ENCODE measurements around the gene HOXD4. TPM values are rescaled to one million over a fixed set of nuclear protein-coding genes. Genes with fewer than 3 reads are reported as not detected.
A peak's percentile ranks its signal among the peaks of the same experiment; 100 is the strongest.

Gene HOXD4
- total RNA-seq, 2 donors from 2014 or later = 0.52 TPM; not detected in 1

DNA sequence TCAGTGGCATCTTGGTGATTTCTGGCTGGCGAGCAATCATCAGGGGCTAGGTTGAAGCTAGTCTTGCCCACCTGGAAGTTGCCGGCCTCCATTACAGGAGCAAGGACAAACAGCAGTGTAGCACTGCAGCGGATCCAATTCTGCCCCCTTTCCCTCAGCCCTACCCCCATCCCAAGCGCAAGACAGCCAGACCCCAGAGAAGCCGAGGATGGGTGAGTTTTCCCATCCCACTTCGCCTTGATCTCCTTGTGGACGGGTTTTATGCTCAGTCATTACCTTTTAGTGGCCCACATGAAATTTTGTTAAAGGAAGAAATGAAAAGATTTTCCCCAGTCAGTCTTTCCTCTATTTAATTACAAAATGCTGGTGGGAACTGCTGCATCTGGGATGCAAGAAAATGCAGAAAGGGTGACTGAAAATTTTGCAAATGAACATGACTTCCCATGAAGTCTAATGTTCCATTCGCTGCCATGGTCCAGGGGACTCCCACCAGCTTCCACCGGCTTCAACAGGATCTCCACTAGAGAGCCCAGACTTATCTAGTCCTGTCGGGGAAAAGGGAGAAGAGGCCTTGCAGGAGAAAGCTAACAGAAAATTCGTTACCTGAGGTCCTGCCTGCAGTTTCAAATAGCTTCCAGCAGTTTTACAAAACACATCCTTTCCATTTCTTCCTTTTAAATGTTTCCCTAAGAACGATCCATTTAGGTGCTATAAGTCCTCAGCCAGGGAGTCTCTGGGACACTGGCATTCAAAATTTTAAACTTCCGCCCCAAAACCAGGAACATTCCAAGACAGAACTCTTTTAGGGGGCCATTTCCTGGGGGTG is 30.8 kb upstream of the HOXD4 start:
- TF ChIP-seq, protein P1, sequence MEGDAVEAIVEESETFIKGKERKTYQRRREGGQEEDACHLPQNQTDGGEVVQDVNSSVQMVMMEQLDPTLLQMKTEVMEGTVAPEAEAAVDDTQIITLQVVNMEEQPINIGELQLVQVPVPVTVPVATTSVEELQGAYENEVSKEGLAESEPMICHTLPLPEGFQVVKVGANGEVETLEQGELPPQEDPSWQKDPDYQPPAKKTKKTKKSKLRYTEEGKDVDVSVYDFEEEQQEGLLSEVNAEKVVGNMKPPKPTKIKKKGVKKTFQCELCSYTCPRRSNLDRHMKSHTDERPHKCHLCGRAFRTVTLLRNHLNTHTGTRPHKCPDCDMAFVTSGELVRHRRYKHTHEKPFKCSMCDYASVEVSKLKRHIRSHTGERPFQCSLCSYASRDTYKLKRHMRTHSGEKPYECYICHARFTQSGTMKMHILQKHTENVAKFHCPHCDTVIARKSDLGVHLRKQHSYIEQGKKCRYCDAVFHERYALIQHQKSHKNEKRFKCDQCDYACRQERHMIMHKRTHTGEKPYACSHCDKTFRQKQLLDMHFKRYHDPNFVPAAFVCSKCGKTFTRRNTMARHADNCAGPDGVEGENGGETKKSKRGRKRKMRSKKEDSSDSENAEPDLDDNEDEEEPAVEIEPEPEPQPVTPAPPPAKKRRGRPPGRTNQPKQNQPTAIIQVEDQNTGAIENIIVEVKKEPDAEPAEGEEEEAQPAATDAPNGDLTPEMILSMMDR (IDR thresholded peaks at IDR 0.05) = no peak
- H3K36me3 ChIP-seq = no peaks in the 10 kb centered on the region
- peaks cover 74 to 97% of the 10 kb centered on the region in 2 donors for H3K27me3 ChIP-seq
- H3K4me1 ChIP-seq = peaks cover 0 to 25% of the 10 kb centered on the region in 2 donors
- no peak overlapping the region for H3K4me3 ChIP-seq
- peaks cover 0 to 4% of the 10 kb centered on the region in 2 donors for H3K9me3 ChIP-seq
- no peak overlapping the region for H3K27ac ChIP-seq
- DNase-seq (ENCODE audit: low spot score) = no peak

DNA sequence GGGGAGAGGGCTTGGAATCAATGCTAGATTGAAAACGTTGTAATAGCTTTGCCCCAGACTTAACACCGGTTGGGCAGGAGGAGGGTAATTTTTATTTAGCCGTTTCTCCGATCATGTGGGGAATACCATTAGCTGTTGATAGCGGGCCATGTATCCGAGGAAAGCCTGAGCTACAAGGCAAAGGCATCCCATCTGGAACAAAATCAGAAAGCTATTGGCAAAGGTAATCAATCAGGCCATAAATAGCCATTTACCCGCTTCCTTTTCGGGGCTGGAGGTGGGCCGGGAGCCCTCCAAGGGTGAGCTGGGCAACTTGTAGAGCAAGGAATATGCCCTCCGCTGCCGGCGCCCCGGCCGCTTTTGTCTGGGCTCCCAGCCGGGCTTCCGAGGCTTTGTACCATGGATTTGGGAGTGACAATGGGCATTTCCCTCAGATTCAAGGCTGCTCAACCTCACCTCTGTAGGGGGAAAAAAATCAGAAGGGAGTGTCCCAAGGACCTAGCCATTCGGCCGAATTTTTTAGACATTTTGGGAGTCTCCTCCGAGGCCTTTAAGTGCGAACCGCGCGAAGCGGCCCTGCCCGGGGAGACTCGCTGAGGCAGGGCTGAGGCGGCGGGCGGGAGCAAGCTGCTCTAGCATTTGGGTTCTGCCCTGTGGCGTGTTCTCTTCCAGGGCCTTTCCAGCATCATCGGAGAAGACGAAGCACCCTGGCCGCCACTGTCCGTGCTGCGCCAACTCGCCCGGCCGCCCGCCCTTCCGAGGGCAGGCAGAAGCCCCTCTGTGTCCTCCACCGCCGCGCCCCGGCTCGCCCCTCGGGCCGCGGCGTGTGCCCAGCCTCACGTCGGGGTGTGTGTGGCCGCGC is 29.9 kb upstream of the HOXD4 start:
- Histone ChIP-seq H3K9me3 (peaks cover 0 to 4% of the 10 kb centered on the region in 2 donors), H3K4me1 (peaks cover 0 to 21% of the 10 kb centered on the region in 2 donors), H3K27me3 (peaks cover 69 to 89% of the 10 kb centered on the region in 2 donors), H3K27ac (no peak overlapping the region), H3K36me3 (no peaks in the 10 kb centered on the region), H3K4me3 (no peak overlapping the region)
- no peak for DNase-seq (ENCODE audit: low spot score)
- TF ChIP-seq, protein P1 (IDR thresholded peaks at IDR 0.05) = no peak

DNA sequence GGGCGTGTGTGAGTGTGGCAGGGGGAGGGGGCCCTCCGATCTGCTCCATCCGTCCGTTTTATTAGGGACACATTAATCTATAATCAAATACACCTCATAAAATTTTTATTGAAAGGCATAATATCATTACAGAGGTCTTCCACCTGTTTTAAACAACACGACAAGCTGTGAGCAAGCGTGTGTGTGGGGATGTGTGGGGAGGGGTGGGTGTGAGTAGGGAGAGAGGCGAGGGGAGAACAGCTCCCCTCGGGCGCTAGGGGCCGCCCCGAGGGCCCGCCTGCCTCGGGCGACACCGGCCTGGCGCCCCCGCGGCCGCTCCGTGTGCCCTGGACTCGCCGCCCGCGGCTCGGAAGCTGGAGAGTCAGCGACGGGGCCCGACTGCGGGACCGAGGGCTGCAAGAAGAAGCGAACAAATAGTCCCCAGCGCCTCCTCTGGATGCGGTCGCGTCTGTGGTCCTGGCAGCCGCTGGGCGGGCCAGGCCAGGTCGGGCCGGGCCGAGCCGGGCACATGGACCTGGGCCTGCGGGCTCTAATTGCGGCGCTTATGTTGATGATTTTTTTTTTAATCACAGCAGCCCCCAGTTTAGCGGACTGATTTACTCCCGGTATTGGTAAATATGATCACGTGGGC is 29.2 kb upstream of the HOXD4 start:
- Histone ChIP-seq H3K4me1 (peaks cover 0 to 19% of the 10 kb centered on the region in 2 donors), H3K27ac (no peak overlapping the region), H3K36me3 (no peaks in the 10 kb centered on the region), H3K27me3 (peaks cover 64 to 82% of the 10 kb centered on the region in 2 donors), H3K4me3 (peak overlapping the region; percentile 29 to 52), H3K9me3 (peaks cover 0 to 4% of the 10 kb centered on the region in 2 donors)
- no peak for DNase-seq (ENCODE audit: low spot score)
- TF ChIP-seq, protein P1 (IDR thresholded peaks at IDR 0.05) = no peak

DNA sequence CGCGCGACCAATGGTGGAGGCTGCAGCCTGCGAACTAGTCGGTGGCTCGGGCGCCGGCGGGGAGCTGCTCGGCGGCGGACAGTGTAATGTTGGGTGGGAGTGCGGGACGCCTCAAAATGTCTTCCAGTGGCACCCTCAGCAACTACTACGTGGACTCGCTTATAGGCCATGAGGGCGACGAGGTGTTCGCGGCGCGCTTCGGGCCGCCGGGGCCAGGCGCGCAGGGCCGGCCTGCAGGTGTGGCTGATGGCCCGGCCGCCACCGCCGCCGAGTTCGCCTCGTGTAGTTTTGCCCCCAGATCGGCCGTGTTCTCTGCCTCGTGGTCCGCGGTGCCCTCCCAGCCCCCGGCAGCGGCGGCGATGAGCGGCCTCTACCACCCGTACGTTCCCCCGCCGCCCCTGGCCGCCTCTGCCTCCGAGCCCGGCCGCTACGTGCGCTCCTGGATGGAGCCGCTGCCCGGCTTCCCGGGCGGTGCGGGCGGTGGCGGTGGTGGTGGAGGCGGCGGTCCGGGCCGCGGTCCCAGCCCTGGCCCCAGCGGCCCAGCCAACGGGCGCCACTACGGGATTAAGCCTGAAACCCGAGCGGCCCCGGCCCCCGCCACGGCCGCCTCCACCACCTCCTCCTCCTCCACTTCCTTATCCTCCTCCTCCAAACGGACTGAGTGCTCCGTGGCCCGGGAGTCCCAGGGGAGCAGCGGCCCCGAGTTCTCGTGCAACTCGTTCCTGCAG is 28.5 kb upstream of the HOXD4 start, which contains the start of gene HOXD9:
Gene HOXD9, plus strand, starts transcription at position 37 of the 728 bp plus-strand sequence. Its CDS starts 50 bp downstream, at position 87.
- Histone ChIP-seq H3K36me3 (no peaks in the 10 kb centered on the region), H3K4me3 (peak within 1 kb of the TSS; percentile 29 to 52), H3K27ac (no peak within 1 kb of the TSS), H3K9me3 (peaks cover 0 to 4% of the 10 kb centered on the region in 2 donors), H3K27me3 (peaks cover 58 to 77% of the 10 kb centered on the region in 2 donors), H3K4me1 (peaks cover 0 to 19% of the 10 kb centered on the region in 2 donors)
- no peak for DNase-seq (ENCODE audit: low spot score)
- TF ChIP-seq, protein P1 (IDR thresholded peaks at IDR 0.05) = no peak
